ENCODE results near the gene OR3A1.
"Not testable (repeated sequence)": the region's sequence is repeated elsewhere in the genome, so short reads cannot be mapped to it uniquely, and the experiment has no call there.

The OR3A1 gene, protein sequence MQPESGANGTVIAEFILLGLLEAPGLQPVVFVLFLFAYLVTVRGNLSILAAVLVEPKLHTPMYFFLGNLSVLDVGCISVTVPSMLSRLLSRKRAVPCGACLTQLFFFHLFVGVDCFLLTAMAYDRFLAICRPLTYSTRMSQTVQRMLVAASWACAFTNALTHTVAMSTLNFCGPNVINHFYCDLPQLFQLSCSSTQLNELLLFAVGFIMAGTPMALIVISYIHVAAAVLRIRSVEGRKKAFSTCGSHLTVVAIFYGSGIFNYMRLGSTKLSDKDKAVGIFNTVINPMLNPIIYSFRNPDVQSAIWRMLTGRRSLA

GRCh38 chr17:3298260-3298659 lies at the start of gene OR3A1:
OR3A1 (minus strand) TSS chr17:3298360; CDS start chr17:3292582, 5,778 bp downstream.
- DNase-seq: no peak

DNA sequence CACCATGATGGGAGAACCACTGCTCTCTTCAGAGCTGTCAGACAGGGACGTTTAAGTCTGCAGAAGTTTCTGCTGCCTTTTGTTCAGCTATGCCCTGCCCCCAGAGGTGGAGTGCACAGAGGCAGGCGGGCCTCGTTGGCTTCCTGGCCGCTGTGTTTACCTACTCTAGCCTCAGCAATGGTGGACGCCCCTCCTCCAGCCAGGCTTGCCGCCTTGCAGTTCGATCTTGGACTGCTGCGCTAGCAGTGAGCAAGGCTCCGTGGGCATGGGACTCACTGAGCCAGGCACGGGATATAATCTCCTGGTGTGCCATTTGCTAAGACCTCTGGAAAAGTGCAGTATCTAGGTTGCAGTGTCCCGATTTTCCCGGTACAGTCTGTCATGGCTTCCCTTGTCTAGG lies 44.6 kb upstream of the OR3A1 start:
- not testable (repeated sequence) for DNase-seq

GRCh38 chr17:3335876-3336275 lies 37.7 kb upstream of the OR3A1 start:
- no peak for DNase-seq

GRCh38 chr17:3318336-3318735 lies 20.2 kb upstream of the OR3A1 start:
- no peak for DNase-seq

DNA sequence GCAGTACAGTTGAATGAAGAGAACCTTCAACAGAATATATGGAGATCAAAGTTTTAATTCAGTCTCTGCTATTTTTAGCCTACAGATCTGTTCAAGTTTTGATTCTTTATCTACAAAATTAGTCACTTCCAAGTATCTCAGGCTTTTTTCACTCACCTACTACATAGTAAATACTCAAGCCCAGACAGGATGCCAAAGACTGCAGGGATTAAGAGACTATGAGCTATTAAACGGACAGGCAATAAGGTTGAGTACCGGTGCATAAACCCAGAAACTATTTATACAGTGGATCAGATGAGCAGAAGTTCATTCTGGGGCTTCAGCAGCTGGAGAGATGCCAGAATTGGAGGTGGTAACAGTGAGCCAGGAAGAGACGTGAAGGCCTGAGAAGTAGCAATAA lies 18.7 kb upstream of the OR3A1 start:
- DNase-seq: no peak

- no peak for DNase-seq
Measured at GRCh38 chr17:3308603-3309002, 10.4 kb upstream of the OR3A1 start.

DNA sequence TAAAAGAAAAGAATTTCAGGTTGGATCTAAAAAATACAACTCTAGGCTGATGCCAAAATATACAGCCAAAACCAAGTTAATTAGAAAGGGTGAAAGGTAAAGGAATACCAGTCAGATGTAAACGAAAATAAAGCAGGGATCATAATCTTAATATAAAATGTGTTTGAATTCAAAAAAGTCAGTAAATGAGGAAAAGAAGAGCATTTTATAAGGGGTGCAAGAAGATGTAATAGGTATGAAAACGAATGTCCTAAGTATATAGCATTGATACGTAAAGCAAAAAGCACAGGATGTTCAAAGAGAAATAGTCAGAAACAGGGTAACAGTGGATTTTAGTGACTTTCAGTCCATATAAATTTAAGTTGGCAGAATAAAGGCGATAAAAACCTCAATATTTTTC lies 2.5 kb downstream of the OR3A1 start:
- no peak for DNase-seq

DNA sequence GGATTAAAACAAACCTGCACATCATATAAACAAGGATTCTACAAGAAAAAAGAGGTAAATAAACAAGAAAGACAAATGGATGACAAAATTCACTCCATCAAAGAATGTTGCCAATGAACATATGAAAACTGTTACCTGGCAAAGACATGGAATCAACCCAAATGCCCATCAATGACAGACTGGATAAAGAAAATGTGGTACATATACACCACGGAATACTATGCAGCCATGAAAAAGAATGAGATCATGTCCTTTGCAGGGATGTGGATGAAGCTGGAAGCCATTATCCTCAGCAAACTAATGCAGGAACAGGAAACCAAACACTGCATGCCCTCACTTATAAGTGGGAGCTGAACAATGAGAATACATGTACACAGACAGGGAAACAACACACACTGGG lies 4.6 kb downstream of the OR3A1 start:
- not testable (repeated sequence) for DNase-seq

GRCh38 chr17:3282901-3283300 lies 15.3 kb downstream of the OR3A1 start:
- no peak for DNase-seq

GRCh38 chr17:3276126-3276525 lies 22.0 kb downstream of the OR3A1 start:
- no peak for DNase-seq

GRCh38 chr17:3271072-3271848 lies 26.9 kb downstream of the OR3A1 start:
- DNase-seq: no peak

GRCh38 chr17:3260600-3260999 lies 37.6 kb downstream of the OR3A1 start:
- no peak for DNase-seq

DNA sequence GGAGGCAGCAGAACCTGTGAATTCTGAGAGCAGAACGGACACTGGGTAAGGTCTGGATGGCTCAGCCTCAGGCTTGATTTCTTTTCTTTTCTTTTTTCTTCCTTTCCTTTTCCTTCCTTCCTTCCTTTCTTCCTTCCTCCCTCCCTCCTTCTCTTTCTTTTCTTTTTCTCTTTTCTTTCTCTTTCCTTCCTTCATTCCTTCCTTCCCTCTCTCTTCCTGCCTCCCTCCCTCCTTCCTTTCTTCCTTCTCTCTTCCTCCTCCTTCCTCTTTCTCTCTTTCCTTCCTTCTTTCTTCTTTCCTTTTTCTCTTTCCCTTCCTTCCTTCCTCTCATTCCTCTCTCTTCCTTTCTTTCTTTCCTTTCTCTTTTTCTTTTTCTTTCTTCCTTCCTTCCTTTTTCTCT lies 38.0 kb downstream of the OR3A1 start:
- no peak for DNase-seq

DNA sequence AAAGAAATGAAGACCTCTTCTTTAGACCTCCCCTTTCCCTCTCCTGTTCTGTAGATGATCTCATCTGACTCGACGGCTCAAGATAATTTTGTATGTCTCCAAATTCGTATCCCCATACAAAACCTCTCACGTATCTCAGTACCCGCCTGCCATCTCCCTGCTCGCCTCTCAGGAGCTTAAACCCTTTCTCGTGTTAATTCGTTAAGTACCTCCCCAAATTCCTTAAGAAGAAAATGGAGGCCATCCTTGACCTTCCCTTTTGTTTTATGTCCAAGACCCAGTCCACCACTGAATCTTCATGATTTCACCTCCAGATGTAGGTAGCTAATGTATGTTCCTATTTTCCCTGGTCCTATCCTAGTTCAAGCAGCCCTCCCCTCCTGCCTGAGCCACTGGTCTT lies 41.6 kb downstream of the OR3A1 start:
- no peak for DNase-seq

- DNase-seq: not testable (repeated sequence)
Measured at GRCh38 chr17:3249013-3249412, 49.1 kb downstream of the OR3A1 start.

- not testable (repeated sequence) for DNase-seq
Measured at GRCh38 chr17:3244841-3245240, 53.3 kb downstream of the OR3A1 start.

DNA sequence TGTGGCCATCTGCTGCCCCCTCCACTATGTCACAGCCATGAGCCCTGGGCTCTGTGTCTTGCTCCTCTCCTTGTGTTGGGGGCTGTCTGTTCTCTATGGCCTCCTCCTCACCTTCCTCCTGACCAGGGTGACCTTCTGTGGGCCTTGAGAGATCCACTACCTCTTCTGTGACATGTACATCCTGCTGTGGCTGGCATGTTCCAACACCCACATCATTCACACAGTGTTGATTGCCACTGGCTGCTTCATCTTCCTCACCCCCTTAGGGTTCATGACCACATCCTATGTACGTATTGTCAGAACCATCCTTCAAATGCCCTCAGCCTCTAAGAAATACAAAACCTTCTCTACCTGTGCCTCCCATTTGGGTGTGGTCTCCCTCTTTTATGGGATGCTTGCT lies 57.1 kb downstream of the OR3A1 start:
- DNase-seq: not testable (repeated sequence)

All from NCI-H510A (cell line).